Central memory CD4-positive, alpha-beta T cell (primary cell): ENCODE data around the gene TMEM51.

ENCODE experiments used
- DNase-seq: peaks from one replicate; pipeline ENCODE4 v3.0.0; 2022

Gene TMEM51

DNA sequence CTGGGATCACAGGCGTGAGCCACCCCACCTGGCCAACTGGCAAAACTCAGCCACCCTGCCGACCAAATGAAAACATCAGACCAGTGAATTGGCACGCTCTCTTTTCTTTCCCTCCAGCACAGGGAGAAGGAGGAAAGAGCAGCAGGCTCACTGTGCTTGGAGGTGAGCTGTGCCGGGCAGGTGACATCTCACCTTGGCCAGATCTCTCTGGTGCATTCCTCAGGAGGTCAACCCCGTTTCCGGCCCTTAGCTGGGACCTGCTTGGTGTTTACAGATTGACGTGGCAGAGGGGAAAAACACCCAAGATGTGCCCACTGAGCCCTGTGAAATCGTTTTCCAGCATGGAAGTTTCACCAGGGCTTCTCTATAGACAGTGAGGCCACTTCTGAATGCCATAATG lies 45.1 kb downstream of the TMEM51 start:
- no peak for DNase-seq

DNA sequence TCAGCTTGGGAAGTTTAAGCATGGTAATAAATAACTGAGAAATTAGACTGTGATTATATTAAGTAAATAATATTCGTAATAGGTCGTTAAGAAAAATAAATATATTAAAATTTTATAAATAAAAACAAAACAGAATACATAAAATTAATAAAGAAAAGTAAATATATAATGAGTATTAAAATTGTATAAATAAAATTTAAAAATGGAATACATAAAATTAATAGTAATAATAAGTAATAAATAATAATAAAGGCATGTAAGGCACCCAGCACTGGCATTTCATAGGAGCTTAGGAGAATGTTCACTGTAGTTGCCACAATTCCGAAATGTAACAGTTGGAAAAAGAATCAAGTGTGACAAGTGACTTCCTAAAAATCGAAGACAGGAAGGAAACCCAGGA lies 47.7 kb downstream of the TMEM51 start:
- no peak for DNase-seq

DNA sequence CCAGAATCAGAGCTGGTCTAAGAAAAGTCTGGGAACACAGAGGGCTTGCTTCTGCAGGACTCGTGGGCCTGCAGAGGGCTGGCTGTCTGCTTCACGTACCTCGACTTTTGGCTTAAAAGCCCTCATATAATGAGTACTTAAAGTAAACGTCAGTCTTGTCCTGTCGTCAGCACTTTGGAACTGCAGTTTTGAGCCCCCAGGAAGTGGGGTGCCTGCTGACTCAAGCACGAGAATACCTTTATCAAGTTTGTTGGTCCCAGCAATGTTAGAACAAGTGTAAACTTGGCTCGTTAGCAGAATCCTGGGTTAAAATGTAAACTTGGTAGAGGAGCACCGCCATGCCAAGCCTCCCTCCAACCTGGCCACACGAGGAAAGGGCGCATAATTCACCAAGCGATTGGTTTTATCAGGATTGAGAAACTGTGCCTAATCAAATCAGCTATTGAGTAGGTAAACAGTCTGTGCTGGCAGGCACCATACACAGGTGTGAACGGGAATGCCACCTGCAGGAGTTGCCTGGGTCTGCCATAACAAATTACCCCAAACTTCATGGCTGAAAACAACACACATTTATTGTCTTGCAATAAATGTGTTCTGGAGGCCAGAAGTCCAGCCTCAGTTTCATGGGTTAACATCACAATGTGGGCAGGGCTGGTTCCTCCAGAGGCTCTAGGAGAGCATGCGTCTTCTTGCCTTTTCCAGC lies 48.5 kb downstream of the TMEM51 start:
- no peak for DNase-seq

DNA sequence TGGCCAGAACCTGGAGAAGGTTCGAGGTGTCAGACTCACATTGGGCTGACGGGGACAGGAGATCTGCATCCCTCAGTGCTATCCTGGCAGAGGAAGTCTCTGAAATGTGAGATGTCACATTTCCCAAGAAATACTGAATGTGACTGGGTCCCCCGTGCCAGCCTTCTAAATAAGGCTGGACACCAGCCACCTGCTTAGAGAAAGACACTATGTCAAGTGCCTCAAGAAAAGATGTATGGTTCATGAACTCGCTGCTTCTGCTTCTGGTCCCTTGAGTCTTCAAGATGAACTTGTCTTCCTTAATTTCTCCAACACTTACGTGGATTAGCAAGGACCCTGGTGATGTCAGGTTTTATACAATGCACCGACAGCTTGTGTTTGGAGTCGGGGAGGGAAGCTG lies 51.4 kb downstream of the TMEM51 start:
- DNase-seq, result no peak

DNA sequence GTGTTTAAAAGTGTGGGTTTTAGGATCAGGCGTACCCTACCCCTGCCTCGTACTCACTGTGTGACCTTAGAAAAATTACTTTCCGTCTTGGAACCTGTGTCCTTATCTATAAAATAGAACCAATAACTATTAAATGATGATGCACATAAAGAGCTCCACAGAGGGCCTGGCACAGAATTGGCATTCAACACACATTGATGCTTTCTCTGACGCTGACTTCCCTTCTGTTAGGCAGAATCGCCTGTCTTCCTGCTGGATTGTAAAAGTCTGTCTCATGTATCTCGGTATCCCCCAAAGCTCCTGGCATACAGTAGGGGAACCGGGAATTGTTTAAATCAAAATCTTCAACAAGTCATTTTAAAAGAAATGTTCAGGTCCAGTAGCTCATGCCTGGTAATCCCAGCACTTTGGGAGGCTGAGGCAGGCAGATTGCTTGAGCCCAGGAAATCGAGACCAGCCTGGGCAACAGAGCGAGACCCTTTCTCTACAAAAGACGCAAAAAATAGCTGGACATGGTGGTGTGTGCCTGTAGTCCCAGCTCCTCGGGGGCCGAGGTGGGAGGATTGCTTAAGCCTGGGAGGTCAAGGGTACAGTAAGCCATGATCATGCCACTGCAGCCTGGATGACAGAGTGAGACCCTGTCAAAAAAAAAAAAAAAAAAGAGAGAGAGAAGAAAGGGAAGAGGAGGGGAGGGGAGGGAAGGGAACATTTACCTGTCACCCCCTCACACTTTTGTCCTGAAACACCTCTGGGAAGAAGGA lies 52.2 kb downstream of the TMEM51 start:
- no peak for DNase-seq

DNA sequence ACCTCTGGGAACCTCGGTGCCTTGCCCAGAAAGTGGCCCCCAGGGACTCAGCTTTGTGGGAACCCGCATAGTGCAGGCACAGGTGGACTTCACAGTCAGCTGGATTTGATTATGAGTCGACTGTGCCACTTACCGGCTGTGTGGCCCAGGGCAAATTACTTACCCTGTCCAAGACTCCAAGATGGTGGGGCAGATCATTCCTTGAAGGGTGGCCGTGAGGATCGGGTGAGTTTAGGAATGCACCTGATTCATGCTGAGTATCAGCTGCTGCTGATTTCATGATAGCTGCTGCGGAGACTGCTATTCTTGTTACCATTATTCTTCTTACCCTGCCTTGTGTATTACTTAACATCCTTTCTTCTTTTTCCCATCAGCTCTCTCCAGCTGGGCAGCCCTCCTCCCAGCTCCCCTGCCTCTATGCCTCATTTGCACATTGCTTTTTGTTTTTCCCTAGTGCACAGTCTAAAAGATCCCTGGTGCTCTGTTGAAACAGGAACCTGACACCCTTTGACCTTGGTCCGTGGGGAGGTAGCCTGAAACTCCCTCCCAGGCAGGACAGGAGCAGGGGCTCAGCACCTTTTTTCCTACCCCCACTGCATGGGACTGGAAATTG lies 53.0 kb downstream of the TMEM51 start:
- DNase-seq, result no peak

DNA sequence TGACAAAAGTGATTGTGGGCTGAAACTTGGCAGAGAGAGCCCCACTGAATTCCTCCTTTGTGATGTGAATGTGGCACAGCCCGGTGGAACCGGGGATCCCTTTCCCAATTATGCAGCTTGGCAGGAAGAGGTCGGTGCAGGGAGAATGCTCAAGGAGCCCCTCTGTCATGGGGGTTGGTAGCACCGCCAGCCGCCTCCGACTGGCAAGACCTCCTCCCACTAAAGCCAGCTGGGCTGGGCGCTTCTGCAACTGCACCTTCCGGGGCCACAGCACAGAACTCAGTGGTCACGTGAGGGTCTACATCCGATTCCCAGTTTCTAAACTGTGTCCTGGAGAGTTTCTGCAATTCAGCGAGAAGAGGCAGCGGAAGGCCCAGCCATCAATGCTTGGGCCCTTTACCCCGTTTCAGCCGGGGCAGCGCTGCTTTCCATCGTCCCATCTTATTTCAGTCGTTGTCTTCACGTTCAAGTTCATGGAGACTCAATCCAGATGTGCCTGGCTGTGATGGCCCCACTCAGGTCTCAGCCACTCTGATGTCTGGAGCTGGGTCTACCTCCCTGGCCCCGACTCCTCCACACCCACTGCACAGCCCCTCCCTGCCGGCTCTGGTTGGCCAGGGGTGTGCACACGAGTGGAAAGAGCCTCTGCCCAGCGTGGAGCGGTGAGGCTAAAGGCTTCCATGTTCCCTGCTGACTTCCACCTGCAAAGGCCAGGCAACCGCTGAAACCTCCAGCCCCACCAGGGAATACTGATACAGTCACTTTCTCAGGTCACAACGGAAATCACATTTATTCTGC lies 53.7 kb downstream of the TMEM51 start:
- no peak for DNase-seq

DNA sequence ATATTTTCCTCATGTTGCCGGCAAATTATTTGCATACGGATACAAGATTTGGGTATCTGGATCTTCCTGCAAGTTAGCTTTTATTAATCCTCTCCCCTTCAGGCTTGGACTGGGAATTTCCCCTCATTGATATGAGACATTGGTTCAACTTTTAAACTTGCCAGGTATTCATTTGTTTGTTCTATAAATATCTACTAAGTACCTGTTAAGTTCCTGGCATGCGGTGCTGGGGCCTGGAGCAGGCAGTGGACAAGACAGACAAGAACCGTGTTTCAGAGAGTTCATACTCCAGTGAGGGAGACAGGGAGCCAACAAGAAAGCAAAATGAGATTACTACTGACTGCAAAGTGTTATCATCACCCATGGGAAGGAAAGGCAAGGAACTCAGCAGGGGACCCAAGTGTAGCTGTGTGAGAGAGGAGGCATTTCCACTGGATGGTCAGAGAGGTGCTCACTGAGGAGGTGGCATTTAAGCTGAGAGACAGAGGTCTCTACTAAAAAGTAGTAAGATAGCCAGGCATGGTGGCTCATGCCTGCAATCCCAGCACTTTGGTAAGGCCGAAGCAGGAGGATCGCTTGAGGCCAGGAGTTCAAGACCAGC lies 54.4 kb downstream of the TMEM51 start:
- DNase-seq, result no peak

DNA sequence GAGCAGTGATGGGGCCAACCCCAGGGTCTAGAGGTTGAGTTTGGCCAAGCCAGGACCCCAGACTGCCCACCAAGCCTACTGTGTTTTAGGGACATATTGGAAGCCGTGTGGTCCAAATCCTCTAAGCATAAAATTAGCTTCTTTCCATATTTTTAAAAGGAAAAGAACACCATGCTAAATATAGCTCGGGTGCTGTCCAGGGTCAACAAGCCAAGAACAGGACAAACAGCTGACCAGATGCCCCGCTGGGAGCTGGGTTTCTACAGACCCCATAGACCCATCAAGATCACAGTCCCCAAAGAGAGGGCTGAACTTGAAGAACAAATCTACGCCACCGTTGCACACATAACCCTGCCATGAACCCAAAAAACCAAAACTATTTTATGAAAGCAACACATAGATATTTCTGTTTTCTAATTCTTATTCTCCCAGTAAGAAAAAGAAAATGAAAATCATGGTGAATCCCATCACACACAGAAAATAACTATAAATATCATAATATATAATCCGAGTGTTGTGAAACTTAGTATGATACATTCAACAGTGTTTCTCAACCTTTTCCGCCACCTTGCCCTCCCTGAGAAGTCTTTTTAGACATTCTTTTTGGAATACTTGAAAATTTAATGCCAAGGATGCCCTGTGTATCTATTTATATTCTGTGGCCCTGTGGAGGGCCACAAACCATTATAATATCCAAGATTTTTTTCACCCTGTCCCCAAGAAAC lies 57.3 kb downstream of the TMEM51 start:
- DNase-seq, result no peak

DNA sequence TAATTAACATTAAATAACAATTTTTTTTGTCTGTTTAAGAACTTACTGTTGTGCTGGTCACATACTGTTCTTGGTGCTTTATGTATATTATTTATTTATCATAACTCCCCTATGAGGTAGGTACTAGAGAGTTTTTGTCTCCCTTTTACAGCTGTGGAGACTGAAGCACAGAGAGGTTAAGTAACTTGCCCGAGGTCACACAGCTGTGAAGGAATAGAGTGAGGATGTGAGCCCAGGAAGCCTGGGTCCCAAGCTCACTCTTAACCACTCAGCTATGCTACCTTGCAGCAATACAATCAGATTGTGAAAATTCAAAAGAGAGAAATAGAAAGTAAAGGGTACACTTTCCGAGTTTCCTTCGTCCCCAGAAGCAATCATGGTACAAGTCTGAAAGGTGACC lies 57.9 kb downstream of the TMEM51 start:
- DNase-seq, result no peak

DNA sequence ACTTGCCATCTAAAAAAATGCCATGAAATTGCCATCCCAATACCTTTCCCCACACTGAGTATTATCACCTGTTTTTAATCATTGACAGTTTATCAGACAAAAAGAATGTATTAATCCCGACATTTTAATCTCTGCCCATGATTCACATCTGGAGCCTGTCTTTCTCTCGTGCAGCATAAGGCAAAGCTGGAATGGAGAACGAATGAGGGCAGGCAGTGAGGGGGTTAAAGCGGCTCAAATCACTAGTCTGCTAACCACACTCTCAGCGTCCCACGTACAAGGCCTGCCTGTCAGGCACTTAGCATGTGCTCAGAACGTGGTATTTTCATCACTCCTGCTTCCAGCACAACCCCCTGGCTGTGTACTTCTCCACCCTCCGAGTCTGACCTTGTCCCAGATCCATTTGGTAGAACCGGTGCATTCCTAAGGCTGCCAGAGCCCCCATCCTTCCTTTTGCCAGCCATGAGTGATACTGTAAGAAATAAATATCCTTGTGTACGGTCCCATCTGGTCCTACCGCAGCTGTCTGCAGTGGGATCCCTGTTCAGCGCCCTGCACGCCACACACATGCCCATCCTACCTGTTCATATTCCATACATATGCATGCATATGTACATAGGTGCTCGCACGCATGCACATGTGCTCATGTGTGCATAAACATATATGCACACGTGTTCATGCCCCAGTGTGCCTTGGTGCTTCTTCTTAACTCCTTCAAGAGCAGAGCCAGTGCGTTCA lies 58.8 kb downstream of the TMEM51 start:
- no peak for DNase-seq

DNA sequence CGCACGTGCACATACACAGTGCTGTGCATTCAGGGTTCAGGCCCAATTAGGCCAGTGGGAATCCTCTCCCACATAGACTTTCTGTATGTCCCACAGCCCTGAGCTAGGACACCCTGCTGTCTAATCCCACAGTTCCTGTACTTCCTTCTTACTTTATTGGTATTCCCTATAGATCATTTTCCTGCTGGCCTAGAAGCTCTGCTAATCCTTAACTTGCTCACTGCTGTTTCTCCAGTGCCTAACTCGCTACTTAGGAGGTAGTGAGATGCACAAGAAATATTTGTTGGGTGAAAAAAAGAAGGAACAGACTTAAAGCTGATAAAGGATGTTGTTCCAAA lies 59.4 kb downstream of the TMEM51 start:
- no peak for DNase-seq

DNA sequence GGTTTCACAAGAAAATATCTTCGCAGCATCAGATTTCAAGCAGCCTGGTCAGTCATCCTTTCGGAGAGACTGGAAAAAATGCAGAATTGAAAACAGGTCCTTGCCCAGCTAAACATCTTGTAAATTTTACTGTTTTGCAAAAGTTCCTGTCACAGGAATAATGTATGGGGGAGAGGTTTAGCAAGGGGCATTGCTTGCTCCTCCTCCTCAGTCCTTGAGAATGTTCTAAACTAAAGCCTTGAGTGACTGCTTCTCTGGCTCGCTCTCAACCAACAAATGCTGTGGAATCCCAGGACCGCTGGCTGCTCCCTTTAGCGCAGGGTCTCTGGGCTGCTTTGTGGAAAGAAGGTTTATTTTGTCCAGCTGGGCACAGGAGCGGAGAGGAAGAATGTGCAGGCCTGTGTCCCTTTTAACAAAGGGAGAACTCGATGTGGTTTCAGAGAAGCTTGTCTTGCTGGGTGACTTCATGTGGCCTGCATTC lies 59.8 kb downstream of the TMEM51 start:
- no peak for DNase-seq

DNA sequence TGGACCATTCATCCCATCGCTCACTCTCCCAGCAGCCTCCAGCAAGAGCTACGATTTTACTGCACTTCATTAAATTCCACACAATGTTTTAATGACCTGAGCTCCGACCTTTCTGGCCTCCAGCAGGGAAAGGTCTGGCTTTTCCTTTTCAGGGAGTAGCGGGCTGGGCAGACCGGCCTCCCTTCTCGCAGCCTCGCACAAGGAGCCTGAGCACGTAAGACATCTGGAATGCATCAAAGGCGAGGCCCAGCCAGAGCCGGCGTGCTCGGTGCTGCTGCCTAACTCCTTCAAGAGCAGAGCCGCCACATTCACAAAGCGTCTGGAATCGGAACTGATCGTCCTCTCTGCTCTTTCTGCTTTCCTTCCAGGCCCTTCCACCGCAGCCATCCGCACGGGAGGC lies 61.0 kb downstream of the TMEM51 start:
- no peak for DNase-seq

DNA sequence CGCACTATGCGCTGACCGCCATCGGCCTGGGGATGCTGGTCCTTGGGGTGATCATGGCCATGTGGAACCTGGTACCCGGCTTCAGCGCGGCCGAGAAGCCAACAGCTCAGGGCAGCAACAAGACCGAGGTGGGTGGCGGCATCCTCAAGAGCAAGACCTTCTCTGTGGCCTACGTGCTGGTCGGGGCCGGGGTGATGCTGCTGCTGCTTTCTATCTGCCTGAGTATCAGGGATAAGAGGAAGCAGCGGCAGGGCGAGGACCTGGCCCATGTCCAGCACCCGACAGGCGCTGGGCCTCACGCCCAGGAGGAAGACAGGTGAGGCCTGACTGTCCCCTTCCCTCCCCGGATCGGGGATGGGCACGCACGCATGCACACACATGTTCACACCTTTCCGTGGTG lies 61.6 kb downstream of the TMEM51 start:
- no peak for DNase-seq

DNA sequence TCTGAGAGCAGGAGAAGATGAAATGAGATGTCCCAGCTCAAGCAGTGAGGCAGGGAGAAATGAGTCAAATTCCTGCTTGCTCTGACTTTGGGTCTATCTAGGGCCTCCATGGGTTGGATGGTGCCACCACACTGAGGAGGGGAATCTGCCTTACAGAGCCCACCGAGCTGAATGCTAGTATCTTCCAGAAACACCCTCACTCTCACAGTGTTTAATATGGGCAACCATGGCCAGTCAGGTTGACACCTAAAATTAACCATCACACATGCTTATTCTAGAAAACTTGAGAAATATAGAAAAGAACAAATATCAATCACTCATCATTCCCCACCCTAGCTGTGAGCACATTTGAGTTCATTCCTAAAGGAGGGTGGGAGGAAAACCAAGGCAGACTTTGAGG lies 64.1 kb downstream of the TMEM51 start:
- DNase-seq, result no peak

DNA sequence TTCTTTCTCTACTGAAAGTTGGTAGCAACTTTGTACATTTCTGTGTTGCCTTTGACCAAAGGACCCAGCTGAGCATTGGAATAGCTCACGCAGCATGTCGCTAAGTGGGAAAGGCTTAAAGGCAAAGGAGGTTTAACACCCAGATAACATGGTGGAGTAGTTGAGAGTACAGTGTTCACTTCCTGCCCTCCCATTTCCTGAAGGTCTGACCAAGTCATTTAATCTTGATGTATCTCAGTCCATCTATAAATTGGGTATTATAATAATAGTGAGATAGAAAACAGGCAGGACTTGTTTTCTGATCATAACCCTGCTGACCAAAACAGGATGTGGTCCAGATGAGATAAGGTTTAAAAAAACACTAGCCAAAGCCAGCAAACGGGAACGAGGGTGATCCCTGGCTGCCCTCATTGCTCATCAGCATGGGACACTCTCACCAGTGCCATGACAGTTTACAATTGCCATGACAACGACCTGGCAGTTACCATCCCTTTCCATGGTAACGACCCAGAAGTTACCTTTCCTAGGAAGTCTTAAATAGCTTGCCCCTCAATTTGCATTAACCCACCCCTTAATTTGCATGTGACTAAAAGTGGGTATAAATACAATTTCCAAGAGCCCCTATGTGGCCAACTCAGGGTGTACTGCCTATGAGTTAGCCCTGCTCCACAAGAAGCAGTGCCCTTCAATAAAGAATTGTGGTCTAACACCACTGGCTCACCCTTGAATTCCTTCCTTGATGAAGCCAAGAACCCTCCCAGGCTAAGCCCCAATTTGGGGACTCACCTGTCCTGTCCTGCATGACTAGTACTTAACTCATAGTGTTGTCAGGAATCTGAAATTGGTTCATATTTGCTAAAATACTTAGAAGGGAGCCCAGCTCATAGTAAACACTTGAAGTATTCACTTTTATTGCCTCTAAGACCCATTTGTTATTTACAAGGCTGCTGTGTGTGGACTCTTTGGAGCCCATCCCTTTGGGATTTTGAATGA lies 65.0 kb downstream of the TMEM51 start:
- no peak for DNase-seq

DNA sequence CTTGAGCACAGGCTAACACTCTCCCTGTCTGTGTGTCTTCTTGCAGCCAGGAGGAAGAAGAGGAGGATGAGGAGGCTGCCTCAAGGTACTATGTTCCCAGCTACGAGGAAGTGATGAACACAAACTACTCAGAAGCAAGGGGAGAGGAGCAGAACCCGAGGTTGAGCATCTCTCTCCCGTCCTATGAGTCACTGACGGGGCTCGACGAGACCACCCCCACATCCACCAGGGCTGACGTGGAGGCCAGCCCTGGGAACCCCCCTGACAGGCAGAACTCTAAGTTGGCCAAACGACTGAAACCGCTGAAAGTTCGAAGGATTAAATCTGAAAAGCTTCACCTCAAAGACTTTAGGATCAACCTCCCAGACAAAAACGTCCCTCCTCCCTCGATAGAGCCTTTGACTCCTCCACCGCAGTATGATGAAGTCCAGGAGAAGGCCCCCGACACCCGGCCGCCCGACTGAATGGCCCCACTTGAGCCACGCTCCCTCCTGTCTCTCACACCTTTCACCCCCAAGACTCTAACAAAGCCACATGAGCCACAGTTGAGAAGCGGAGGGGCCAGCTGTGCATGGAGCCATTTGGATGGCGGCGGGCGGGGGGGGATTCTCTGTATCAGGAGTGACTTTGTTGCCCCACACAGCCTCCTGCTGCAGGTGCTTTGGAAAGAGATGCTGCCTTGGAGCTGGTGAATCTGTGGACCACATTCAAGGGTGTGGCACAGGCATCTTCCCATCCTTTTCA lies 65.9 kb downstream of the TMEM51 start:
- no peak for DNase-seq

DNA sequence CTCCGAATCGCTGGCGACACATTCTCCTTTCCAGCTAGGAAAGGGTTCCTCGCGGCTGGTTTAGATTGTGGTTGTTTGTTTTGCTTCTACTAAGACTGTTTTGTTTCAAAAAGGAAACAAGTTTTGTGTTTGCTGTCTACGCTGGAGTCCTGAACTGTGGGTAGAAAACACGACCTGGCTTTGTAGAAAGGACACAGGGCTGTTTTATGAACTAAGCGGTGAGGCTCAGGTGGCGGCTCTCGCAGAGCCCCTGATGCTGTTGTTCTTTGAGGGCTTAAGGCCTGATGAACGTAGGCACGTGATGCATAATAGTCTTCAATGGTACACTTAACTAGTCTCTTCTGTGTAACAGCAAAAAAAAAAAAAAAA lies 66.5 kb downstream of the TMEM51 start:
- no peak for DNase-seq
